HG02970 (cell line): ENCODE results near the gene RETREG3.
"Not testable (repeated sequence)": the region's sequence is repeated elsewhere in the genome, so short reads cannot be mapped to it uniquely, and the experiment has no call there.

Source experiments
- ATAC-seq: cut with Tn5 transposase; IDR thresholded peaks from one replicate; pipeline ENCODE4 v1.9.1; 2021; ENCODE audit warnings: mild to moderate bottlenecking, moderate library complexity, moderate number of reproducible peaks; ENCODE audit not compliant: unreplicated experiment, low FRiP score

The RETREG3 gene

GRCh38 chr17:42613699-42614295 is 4.6 kb upstream of the RETREG3 start:
- ATAC-seq = no peak

GRCh38 chr17:42612013-42612412 is 2.8 kb upstream of the RETREG3 start:
- ATAC-seq = no peak

GRCh38 chr17:42609814-42610801 is 934 bp upstream of the RETREG3 start:
- ATAC-seq = not testable (repeated sequence)

- ATAC-seq = peak; percentile 29
These were observed 631 bp downstream of the RETREG3 start for GRCh38 chr17:42608305-42609181.

GRCh38 chr17:42607769-42608168 is 1.4 kb downstream of the RETREG3 start:
- no peak for ATAC-seq

GRCh38 chr17:42603318-42603717 is 5.9 kb downstream of the RETREG3 start:
- ATAC-seq = no peak

- no peak for ATAC-seq
These were observed 10.3 kb downstream of the RETREG3 start for GRCh38 chr17:42598905-42599304.

GRCh38 chr17:42596386-42596785 is 12.8 kb downstream of the RETREG3 start:
- ATAC-seq = no peak

- ATAC-seq = no peak
These were observed 17.8 kb downstream of the RETREG3 start for GRCh38 chr17:42591411-42591810.

GRCh38 chr17:42590886-42591285 is 18.3 kb downstream of the RETREG3 start:
- ATAC-seq = no peak

GRCh38 chr17:42586514-42587230 is 22.5 kb downstream of the RETREG3 start:
- ATAC-seq = no peak

- no peak for ATAC-seq
These were observed 23.8 kb downstream of the RETREG3 start for GRCh38 chr17:42585353-42585752.

GRCh38 chr17:42584880-42585279 is 24.3 kb downstream of the RETREG3 start:
- no peak for ATAC-seq

GRCh38 chr17:42581744-42582270 is 27.4 kb downstream of the RETREG3 start:
- no peak for ATAC-seq

GRCh38 chr17:42579794-42580551 is 29.2 kb downstream of the RETREG3 start:
- no peak for ATAC-seq

- peak; percentile 46 for ATAC-seq
These were observed 30.8 kb downstream of the RETREG3 start for GRCh38 chr17:42578282-42578869.

- peak; percentile 62 for ATAC-seq
These were observed 31.5 kb downstream of the RETREG3 start, which contains the start of gene PSMC3IP for GRCh38 chr17:42577532-42578281. Gene PSMC3IP, minus strand, starts transcription at chr17:42577729. Its CDS starts 43 bp downstream, at chr17:42577686.

- no peak for ATAC-seq
These were observed 32.0 kb downstream of the RETREG3 start for GRCh38 chr17:42577140-42577531.
